ENCODE measurements around the gene MANF.

Gene MANF

GRCh38 chr3:51340989-51341636, 44.0 kb upstream of the MANF start:
- Histone ChIP-seq H3K4me3 (replicated peaks; ENCODE audit: low read depth, low read length) (no peak overlapping the region), H3K27me3 (replicated peaks; ENCODE audit: control insufficient read depth, insufficient read depth, low read length) (no peaks in the 10 kb centered on the region; the same call in 1 of the 2 replicates), H3K36me3 (ENCODE audit: control insufficient read depth, insufficient read depth, low read length) (no peaks in the 10 kb centered on the region)
- no peak for TF ChIP-seq CTCF (IDR thresholded peaks at IDR 0.05; ENCODE audit: insufficient read depth, low read length, poor library complexity, severe bottlenecking)
- no peak for DNase-seq (ENCODE audit: extremely low read depth, insufficient read length)

- Histone ChIP-seq H3K36me3 (ENCODE audit: control insufficient read depth, insufficient read depth, low read length) (no peaks in the 10 kb centered on the region), H3K4me3 (replicated peaks; ENCODE audit: low read depth, low read length) (no peak overlapping the region), H3K27me3 (replicated peaks; ENCODE audit: control insufficient read depth, insufficient read depth, low read length) (no peaks in the 10 kb centered on the region)
- TF ChIP-seq CTCF (IDR thresholded peaks at IDR 0.05; ENCODE audit: insufficient read depth, low read length, poor library complexity, severe bottlenecking) = no peak
- no peak for DNase-seq (ENCODE audit: extremely low read depth, insufficient read length)
These were observed 41.0 kb upstream of the MANF start for GRCh38 chr3:51343918-51344687.

- no peaks in the 10 kb centered on the region for H3K36me3 ChIP-seq (ENCODE audit: control insufficient read depth, insufficient read depth, low read length)
These were observed 34.3 kb upstream of the MANF start for GRCh38 chr3:51350751-51351150.

GRCh38 chr3:51353131-51353530, 32.0 kb upstream of the MANF start:
- TF ChIP-seq CTCF (IDR thresholded peaks at IDR 0.05; ENCODE audit: insufficient read depth, low read length, poor library complexity, severe bottlenecking) = no peak
- H3K27me3 ChIP-seq (replicated peaks; ENCODE audit: control insufficient read depth, insufficient read depth, low read length) = peaks cover 3% of the 10 kb centered on the region
- H3K36me3 ChIP-seq (ENCODE audit: control insufficient read depth, insufficient read depth, low read length) = no peaks in the 10 kb centered on the region
- no peak for DNase-seq (ENCODE audit: extremely low read depth, insufficient read length)
- H3K4me3 ChIP-seq (replicated peaks; ENCODE audit: low read depth, low read length) = no peak overlapping the region

More at GRCh38 chr3:51350751-51351150, 34.3 kb upstream of the MANF start:
- no peak for DNase-seq (ENCODE audit: extremely low read depth, insufficient read length)
- Histone ChIP-seq H3K27me3 (replicated peaks; ENCODE audit: control insufficient read depth, insufficient read depth, low read length) (peaks cover 3% of the 10 kb centered on the region), H3K4me3 (replicated peaks; ENCODE audit: low read depth, low read length) (no peak overlapping the region)
- no peak for TF ChIP-seq CTCF (IDR thresholded peaks at IDR 0.05; ENCODE audit: insufficient read depth, low read length, poor library complexity, severe bottlenecking)

GRCh38 chr3:51353691-51354090, 31.4 kb upstream of the MANF start:
- no peaks in the 10 kb centered on the region for H3K36me3 ChIP-seq (ENCODE audit: control insufficient read depth, insufficient read depth, low read length)
- H3K4me3 ChIP-seq (replicated peaks; ENCODE audit: low read depth, low read length) = no peak overlapping the region
- peaks cover 3% of the 10 kb centered on the region for H3K27me3 ChIP-seq (replicated peaks; ENCODE audit: control insufficient read depth, insufficient read depth, low read length)
- TF ChIP-seq CTCF (IDR thresholded peaks at IDR 0.05; ENCODE audit: insufficient read depth, low read length, poor library complexity, severe bottlenecking) = no peak
- DNase-seq (ENCODE audit: extremely low read depth, insufficient read length) = no peak

All from GM06990 (cell line).